Fibroblast of the aortic adventitia (primary cell): Measurements from ENCODE around the gene E2F4. TPM values are rescaled to one million over a fixed set of nuclear protein-coding genes. Genes with fewer than 3 reads are reported as not detected.

Experiments used
- DNase-seq: peaks from one replicate; pipeline ENCODE4 v3.0.0-alpha.2; 2010; ENCODE audit warnings: low read depth
- H3K4me3 ChIP-seq: 2 replicates; pipeline ENCODE4 v1.5.1; 2011; ENCODE audit warnings: low read depth, mild to moderate bottlenecking, control low read depth, low read length, moderate library complexity
- total RNA-seq: library from RNA; depleted of rRNA; stranded (reverse); fragments of >200 nt; gene quantifications from 2 replicates; pipeline ENCODE4 v1.2.3, GENCODE V29; 2012; ENCODE audit warnings: low replicate concordance
- TF ChIP-seq, protein P1 (sequence below): IDR thresholded peaks from 2 replicates; pipeline ENCODE4 v1.5.1; 2011; ENCODE audit warnings: mild to moderate bottlenecking, low read length, control low read depth, inconsistent platforms; ENCODE audit not compliant: insufficient read depth

E2F4 gene
- total RNA-seq, 1 donor: 47.5 TPM

- H3K4me3 ChIP-seq: no peak overlapping the region
- no peak for DNase-seq
- TF ChIP-seq, protein P1, sequence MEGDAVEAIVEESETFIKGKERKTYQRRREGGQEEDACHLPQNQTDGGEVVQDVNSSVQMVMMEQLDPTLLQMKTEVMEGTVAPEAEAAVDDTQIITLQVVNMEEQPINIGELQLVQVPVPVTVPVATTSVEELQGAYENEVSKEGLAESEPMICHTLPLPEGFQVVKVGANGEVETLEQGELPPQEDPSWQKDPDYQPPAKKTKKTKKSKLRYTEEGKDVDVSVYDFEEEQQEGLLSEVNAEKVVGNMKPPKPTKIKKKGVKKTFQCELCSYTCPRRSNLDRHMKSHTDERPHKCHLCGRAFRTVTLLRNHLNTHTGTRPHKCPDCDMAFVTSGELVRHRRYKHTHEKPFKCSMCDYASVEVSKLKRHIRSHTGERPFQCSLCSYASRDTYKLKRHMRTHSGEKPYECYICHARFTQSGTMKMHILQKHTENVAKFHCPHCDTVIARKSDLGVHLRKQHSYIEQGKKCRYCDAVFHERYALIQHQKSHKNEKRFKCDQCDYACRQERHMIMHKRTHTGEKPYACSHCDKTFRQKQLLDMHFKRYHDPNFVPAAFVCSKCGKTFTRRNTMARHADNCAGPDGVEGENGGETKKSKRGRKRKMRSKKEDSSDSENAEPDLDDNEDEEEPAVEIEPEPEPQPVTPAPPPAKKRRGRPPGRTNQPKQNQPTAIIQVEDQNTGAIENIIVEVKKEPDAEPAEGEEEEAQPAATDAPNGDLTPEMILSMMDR: no peak
Measured at GRCh38 chr16:67210069-67210937, 18.3 kb downstream of the E2F4 start.

GRCh38 chr16:67211674-67212073, 19.7 kb downstream of the E2F4 start:
- TF ChIP-seq, protein P1: no peak
- no peak for DNase-seq
- H3K4me3 ChIP-seq: no peak overlapping the region

- H3K4me3 ChIP-seq: no peak overlapping the region
- TF ChIP-seq, protein P1: no peak
Measured at GRCh38 chr16:67212766-67213165, 20.8 kb downstream of the E2F4 start.

GRCh38 chr16:67213197-67214019, 21.5 kb downstream of the E2F4 start:
- TF ChIP-seq, protein P1: no peak
- H3K4me3 ChIP-seq: no peak overlapping the region
- DNase-seq: no peak

More at GRCh38 chr16:67212766-67213165, 20.8 kb downstream of the E2F4 start:
- DNase-seq: no peak

DNA sequence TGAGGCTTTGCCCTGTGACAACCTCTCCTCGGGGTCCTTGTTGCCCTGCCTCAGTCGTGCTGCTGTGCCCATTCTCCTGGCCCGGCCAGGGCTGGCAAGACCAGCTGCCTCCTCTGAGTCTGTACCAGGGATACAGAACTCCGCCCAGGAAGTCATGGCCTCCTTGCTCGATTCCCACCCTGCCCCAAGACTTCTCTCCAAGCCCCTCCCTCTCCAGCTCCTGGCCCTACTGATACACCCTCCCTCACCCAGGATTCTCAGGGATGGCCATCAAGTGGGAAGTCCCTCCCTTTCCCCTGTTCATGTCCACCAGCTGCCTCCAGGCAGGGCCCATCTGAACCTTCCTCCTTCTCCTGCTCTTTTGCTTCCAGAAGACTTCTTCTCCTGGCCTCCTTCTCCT, 23.8 kb downstream of the E2F4 start:
- TF ChIP-seq, protein P1: no peak
- DNase-seq: no peak
- no peak overlapping the region for H3K4me3 ChIP-seq

DNA sequence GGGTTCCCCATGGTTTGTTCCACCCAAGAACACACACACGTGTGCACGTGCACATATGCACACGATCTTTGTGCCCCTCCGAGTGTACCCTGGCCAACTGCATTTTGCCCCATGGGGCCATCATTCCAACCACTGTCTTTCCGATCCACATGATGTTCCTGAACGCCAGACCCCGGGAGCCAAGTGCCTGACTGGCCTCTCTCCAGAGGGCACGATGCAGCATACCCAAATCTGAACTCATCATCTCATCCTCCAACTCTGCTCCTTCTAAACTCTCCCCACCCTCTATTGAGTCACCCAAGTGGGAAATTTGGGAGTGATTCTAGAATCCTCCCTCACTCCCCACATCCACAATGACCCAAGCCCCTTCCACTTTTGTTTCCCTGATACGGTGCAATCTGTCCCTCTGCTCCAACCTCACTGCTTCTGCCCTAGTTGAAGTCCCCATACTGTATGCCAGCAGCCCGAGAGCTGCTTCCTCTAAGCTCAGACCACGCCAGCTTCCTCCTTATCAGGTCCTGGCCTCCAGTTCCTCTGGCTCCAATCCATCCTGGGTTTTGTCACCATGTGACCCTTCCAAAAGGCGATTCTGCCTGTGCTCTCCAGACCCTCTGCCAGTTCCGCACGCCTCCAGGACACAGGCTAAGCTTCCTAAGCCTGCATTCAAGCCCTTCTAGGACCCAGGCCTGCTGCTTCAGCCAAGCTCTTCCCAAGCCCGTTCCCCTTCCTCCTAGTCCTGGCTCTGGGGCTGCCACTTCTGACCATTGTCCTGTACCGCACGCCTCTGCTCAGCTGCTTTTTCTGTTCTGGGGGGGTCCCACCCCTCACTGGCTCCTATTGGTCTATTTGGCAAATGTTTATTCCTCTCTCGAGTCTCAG, 24.9 kb downstream of the E2F4 start:
- no peak overlapping the region for H3K4me3 ChIP-seq
- DNase-seq: peak; percentile 26
- TF ChIP-seq, protein P1: no peak
